HepG2 (cell line): Measurements from ENCODE around the gene EDAR. TPM values are rescaled to one million over a fixed set of nuclear protein-coding genes. Genes with fewer than 3 reads are reported as not detected.
A peak's percentile ranks its signal among the peaks of the same experiment; 100 is the strongest.

Experiments used
- AGO1 ChIP-seq: fragments of 200-400 bp; formaldehyde crosslinking; IDR thresholded peaks from 2 replicates; pipeline ENCODE4 v1.6.1; 2017; ENCODE audit warnings: mild to moderate bottlenecking, low read depth, low read length, moderate library complexity; ENCODE audit not compliant: poor library complexity, severe bottlenecking
- DRAP1 ChIP-seq: IDR thresholded peaks from 2 replicates; pipeline ENCODE4 v1.6.1; 2016; ENCODE audit warnings: missing genetic modification reagents, missing compliant biosample characterization
- GTF2F1 ChIP-seq: fragments of 150-350 bp; IDR thresholded peaks from 2 replicates; pipeline ENCODE4 v1.6.1; 2014; ENCODE audit warnings: low read length
- HNRNPK ChIP-seq: fragments of 200-400 bp; formaldehyde crosslinking; IDR thresholded peaks from 2 replicates; pipeline ENCODE4 v1.6.1; 2018; ENCODE audit warnings: low read length, low read depth, moderate library complexity, mild to moderate bottlenecking; ENCODE audit not compliant: poor library complexity, severe bottlenecking
- HOXD1 ChIP-seq: sonication (generic); formaldehyde crosslinking; IDR thresholded peaks from 2 replicates; pipeline ENCODE4 v1.5.0; 2020; ENCODE audit warnings: missing genetic modification reagents
- KDM5A ChIP-seq: fragments of 200-600 bp; sonication (generic); IDR thresholded peaks from 2 replicates; pipeline ENCODE4 v1.7.0; 2018; ENCODE audit warnings: antibody characterized with exemption, mild to moderate bottlenecking, low read length, borderline replicate concordance
- PHF5A ChIP-seq: IDR thresholded peaks from one replicate; pipeline ENCODE4 v1.6.1; 2018; ENCODE audit warnings: low read depth, missing genetic modification reagents; ENCODE audit not compliant: unreplicated experiment
- TAF1 ChIP-seq: sonication (generic); formaldehyde crosslinking; IDR thresholded peaks from 2 replicates; pipeline ENCODE4 v1.4.0; 2020; ENCODE audit warnings: missing genetic modification reagents
- XRCC5 ChIP-seq: fragments of 200-400 bp; formaldehyde crosslinking; optimal IDR thresholded peaks from 2 replicates; pipeline ENCODE3; 2017; ENCODE audit warnings: mild to moderate bottlenecking, low read length
- ZNF292 ChIP-seq: sonication (generic); formaldehyde crosslinking; IDR thresholded peaks from 2 replicates; pipeline ENCODE4 v1.8.1; 2022; ENCODE audit warnings: mild to moderate bottlenecking, low read depth, missing genetic modification reagents, borderline replicate concordance
- ZNF33A ChIP-seq: sonication (generic); formaldehyde crosslinking; IDR thresholded peaks from 2 replicates; pipeline ENCODE4 v1.5.1; 2020; ENCODE audit warnings: missing genetic modification reagents, mild to moderate bottlenecking, moderate library complexity, borderline replicate concordance
- polyA plus RNA-seq, 8 experiments: library from polyadenylated mRNA; depleted of rRNA in 3 of 8; stranded (reverse) in 7 of 8; unstranded in 1 of 8; fragments of >200 nt; fragmentation: Illumina TruSeq in 4 of 8; extraction: Trizol in 4 of 8; gene quantifications; 2 replicates each; pipeline versions ENCODE4 v1.2.1 to v1.2.3, GENCODE V29; 2011 to 2016; ENCODE audit warnings: low read depth in 4 of 8, missing spikeins in 1 of 8, mixed read lengths in 1 of 8; ENCODE audit not compliant: insufficient read depth in 1 of 8
- total RNA-seq, 5 experiments: library from RNA; depleted of rRNA; stranded (reverse); fragments of >200 nt; fragmentation: Illumina TruSeq; extraction: Trizol; gene quantifications; 2 replicates each; pipeline ENCODE4 v1.2.3, GENCODE V29; 2016; ENCODE audit warnings: low read depth in 1 of 5
- TF ChIP-seq, protein P1 (sequence below): sonication (generic); formaldehyde crosslinking; IDR thresholded peaks from 2 replicates; pipeline ENCODE4 v1.4.0; 2020; ENCODE audit warnings: missing genetic modification reagents, borderline replicate concordance
- TF ChIP-seq, protein P2 (sequence below): IDR thresholded peaks from 2 replicates; pipeline ENCODE4 v1.6.1; 2016; ENCODE audit warnings: low read depth, borderline replicate concordance
- TF ChIP-seq, protein P3 (sequence below): IDR thresholded peaks from 2 replicates; pipeline ENCODE4 v1.6.1; 2016; ENCODE audit warnings: low read depth
- TF ChIP-seq, protein P4 (sequence below): sonication (generic); formaldehyde crosslinking; IDR thresholded peaks from 2 replicates; pipeline ENCODE4 v1.5.0; 2020; ENCODE audit warnings: mild to moderate bottlenecking, missing genetic modification reagents, moderate library complexity

The EDAR gene
- total and polyA plus RNA-seq, 2 of the 13 experiments (the other 11 are each of a cell fraction or from before 2014, with no cell fraction given): not detected

DNA sequence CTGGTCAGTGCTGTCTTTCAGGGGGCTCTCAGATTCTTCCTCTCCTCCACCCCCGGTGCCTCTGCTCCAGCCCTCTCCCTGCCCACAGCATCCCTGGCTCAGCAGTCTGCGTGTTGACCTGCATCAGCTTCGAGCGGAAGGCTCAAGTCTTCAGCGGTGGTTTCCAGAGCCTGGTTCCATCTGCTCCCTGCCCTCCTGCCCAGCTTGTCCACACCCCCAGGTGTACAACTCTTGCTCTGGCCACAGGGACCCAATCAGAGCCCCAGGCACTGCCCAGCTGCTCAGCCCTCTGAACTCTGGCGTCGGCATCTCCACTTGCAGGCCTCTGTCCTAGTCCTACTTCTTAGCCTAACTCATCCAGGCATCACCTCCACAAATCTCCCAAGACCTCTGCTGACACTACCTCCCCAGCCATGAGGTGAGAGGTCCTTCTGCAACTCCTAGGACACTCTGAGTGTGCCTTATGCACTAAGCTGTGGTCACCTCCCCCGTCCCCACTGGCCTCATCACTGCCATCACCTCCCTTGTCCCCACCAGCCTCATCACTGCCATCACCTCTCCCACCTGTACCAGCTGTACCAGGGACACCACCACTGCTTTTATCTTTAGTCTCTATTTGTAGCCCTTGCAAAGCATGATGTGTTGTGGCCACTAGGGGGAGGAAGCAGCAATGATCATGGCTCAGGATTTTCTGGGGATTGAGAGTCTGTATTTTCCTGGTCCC lies 60.9 kb downstream of the EDAR start (continued):
- TF ChIP-seq, protein P1, sequence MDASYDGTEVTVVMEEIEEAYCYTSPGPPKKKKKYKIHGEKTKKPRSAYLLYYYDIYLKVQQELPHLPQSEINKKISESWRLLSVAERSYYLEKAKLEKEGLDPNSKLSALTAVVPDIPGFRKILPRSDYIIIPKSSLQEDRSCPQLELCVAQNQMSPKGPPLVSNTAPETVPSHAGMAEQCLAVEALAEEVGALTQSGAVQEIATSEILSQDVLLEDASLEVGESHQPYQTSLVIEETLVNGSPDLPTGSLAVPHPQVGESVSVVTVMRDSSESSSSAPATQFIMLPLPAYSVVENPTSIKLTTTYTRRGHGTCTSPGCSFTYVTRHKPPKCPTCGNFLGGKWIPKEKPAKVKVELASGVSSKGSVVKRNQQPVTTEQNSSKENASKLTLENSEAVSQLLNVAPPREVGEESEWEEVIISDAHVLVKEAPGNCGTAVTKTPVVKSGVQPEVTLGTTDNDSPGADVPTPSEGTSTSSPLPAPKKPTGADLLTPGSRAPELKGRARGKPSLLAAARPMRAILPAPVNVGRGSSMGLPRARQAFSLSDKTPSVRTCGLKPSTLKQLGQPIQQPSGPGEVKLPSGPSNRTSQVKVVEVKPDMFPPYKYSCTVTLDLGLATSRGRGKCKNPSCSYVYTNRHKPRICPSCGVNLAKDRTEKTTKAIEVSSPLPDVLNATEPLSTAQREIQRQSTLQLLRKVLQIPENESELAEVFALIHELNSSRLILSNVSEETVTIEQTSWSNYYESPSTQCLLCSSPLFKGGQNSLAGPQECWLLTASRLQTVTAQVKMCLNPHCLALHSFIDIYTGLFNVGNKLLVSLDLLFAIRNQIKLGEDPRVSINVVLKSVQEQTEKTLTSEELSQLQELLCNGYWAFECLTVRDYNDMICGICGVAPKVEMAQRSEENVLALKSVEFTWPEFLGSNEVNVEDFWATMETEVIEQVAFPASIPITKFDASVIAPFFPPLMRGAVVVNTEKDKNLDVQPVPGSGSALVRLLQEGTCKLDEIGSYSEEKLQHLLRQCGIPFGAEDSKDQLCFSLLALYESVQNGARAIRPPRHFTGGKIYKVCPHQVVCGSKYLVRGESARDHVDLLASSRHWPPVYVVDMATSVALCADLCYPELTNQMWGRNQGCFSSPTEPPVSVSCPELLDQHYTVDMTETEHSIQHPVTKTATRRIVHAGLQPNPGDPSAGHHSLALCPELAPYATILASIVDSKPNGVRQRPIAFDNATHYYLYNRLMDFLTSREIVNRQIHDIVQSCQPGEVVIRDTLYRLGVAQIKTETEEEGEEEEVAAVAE (CRISPR knock-in tag): no peak
- TF ChIP-seq AGO1 (no peak), GTF2F1 (no peak), PHF5A (CRISPR knock-in tag) (no peak), DRAP1 (no peak), XRCC5 (peak; percentile 65), HOXD1 (CRISPR knock-in tag) (no peak), ZNF33A (CRISPR knock-in tag) (no peak), HNRNPK (no peak), TAF1 (CRISPR knock-in tag) (no peak), KDM5A (no peak), ZNF292 (CRISPR knock-in tag) (no peak)
- TF ChIP-seq, protein P2, sequence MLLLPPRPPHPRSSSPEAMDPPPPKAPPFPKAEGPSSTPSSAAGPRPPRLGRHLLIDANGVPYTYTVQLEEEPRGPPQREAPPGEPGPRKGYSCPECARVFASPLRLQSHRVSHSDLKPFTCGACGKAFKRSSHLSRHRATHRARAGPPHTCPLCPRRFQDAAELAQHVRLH: no peak
- TF ChIP-seq, protein P3, sequence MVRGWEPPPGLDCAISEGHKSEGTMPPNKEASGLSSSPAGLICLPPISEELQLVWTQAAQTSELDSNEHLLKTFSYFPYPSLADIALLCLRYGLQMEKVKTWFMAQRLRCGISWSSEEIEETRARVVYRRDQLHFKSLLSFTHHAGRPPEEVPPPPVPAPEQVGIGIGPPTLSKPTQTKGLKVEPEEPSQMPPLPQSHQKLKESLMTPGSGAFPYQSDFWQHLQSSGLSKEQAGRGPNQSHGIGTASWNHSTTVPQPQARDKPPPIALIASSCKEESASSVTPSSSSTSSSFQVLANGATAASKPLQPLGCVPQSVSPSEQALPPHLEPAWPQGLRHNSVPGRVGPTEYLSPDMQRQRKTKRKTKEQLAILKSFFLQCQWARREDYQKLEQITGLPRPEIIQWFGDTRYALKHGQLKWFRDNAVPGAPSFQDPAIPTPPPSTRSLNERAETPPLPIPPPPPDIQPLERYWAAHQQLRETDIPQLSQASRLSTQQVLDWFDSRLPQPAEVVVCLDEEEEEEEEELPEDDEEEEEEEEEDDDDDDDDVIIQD (CRISPR knock-in tag): no peak
- TF ChIP-seq, protein P4, sequence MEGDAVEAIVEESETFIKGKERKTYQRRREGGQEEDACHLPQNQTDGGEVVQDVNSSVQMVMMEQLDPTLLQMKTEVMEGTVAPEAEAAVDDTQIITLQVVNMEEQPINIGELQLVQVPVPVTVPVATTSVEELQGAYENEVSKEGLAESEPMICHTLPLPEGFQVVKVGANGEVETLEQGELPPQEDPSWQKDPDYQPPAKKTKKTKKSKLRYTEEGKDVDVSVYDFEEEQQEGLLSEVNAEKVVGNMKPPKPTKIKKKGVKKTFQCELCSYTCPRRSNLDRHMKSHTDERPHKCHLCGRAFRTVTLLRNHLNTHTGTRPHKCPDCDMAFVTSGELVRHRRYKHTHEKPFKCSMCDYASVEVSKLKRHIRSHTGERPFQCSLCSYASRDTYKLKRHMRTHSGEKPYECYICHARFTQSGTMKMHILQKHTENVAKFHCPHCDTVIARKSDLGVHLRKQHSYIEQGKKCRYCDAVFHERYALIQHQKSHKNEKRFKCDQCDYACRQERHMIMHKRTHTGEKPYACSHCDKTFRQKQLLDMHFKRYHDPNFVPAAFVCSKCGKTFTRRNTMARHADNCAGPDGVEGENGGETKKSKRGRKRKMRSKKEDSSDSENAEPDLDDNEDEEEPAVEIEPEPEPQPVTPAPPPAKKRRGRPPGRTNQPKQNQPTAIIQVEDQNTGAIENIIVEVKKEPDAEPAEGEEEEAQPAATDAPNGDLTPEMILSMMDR: peak; percentile 90
